NCI-H526 treated with DMSO at 0.1 percent for 48 hours (cell line): ENCODE data around the gene FRMD1.

Experiments used
- DNase-seq: peaks from one replicate; lab custom pipeline; 2025; lab: John Stamatoyannopoulos, UW

FRMD1 gene

DNA sequence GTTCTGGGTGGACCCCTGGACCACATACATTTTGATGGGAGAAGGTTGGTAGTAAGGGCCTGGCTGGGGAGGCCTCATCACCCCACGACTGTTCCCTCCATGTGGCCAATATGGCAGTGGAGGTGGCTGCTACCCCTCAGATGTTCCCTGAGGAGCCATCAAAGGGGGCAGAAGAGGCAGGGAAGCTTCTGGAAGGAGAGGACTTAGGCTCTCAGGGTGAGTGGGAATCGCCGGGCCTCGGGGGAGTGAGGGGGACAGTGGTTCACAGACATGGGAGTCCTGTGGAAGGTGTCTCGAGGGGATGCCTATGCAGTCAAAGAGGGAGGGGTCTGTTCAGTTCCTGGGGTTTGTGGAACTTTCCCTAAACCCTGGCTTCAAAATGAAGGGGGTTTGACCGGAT lies 32.9 kb upstream of the FRMD1 start:
- DNase-seq: no peak

DNA sequence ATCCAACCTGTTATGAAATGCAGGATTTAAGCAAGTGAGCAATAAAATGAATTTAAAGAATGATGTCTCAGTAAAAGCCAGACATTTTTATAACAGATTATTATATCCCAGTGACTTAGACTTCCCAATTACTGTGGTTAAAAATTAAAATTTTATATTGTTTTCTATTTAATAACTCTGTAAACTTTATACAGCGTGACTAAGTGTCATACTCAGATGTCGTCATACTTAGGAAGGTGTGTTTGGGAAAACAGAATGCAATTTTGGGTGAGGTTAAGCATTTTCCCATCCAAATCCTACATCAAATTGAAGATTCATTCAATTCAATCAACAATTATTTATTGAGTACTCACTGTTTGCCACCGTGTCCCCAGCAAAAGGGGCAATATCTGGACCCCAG lies 31.4 kb upstream of the FRMD1 start:
- DNase-seq: no peak

DNA sequence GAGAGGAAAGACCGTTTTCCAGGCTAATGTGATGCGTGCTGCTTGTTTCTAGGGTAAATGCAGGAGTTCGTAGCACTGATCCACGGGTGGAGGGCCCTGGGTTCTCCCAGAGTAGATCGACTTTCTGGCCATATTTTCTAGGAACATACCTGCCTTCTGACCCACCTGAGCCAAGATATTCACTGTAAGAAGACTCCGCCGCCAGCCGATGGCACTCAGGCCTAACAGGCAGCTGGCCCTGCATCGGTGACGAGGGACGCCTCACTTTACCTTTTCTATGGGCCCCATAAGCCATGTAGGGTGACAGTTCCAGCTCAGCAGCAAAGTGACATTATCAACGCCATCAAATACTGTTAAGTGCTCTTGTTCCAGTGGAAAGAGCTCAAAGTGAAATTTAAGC lies 30.2 kb upstream of the FRMD1 start:
- no peak for DNase-seq

DNA sequence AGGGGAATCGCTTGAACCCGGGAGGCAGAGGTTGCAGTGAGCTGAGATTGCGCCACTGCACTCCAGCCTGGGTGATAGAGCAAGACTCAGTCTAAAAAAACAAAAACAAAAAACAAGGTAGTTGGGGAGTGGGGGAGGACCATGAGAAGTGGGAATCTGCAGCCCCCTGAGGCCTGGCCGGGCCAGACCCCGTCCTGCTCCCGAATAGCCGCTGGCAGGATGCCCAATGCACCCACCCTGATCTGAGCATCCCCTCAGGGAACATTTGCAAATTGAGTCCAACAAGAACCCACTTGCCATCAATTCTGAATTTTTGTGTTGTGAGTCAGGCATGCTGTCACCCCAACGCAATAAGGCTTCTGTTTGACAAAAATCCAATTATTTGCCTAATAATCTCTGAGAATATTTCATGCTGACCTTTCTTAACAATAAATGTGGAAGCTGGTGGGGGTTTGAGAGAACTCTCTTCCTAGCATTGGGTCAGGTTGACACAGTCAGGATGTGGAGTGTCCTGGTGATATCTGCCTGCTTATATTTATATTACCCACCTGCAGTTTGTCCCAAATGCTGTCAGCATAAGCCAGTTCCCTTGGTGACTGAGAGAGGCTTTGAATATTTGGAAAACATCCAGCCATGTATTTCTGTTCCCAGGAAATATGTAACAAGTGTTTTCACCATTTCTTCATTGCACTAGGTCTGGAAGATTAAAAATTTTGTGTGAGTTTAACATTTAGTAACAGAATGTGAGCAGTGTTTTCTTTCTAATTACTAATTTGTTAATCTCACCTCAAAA lies 28.4 kb upstream of the FRMD1 start:
- DNase-seq: no peak

DNA sequence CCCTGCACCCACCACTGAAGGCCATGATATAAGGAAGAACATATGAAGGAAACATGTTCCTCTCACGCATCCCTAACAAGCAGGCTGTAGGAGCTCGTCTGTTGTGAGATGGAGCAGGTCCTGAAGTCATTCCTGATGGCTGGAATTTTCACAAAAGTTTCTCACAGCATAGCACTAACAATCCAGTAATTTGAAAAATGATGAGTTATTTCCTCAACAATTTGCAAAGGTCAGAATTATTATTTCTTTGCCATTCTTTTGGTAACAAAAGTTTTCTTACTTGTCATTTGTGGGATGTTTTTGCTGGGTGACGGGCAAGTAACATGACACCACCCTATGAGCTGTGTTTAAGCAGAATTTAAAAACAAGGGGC lies 27.6 kb upstream of the FRMD1 start:
- no peak for DNase-seq

DNA sequence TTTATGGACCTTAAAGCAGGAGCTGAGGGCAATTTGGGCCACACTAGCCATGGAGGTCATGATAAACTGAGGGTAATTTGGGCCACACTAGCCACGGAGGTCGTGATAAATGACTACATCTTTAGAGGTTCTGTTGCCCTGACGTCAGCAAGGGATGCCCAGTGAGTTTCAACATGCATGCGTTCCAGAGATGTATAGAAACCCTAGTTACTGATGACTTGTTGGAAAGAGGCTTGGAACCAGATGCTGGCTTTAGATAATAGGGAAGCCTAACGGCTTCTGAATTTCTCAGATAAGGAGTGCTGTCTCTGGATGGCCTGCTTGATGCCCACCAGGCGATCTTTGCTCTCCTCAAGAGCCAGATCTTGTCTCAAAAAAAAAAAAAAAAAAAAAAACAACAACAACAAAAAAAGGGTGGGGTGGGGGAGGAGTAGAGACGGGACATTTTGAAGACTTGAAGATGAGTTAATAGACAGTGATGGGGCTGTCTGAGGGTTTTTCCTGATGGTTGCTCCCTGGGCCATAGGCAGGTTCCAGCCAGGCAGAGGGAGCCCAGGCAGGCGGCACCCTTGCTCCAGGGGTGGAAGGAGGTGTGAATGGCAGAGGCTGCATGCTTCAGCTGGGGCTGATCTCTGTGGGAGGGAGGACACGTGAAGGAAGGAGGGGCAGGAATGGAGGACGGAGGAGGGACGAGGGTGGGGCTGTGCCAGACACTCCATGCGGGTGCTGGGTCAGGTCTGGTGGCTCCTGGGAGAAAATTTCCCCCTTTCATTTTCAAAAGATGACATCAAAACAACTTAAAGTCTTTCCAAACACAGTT lies 27.0 kb upstream of the FRMD1 start:
- no peak for DNase-seq

DNA sequence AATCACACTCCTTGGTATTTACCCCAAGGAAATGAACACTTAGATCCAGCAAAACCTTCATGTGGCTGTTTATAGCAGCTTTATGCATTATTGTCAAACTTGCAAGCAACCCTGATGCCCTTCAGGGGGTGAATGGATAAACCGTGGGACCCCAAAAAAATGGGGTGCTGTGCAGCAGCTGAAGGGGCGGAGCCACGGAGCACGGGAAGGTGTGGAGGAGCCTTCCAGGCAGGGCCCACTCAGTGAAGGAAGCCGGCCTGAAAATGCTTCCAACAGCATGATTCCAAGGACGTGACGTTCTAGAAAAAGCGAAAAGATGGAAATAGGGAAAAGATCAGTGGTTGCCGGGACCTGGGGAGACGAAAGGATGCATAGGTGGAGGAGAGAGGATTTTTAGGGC lies 25.6 kb upstream of the FRMD1 start:
- DNase-seq: no peak

DNA sequence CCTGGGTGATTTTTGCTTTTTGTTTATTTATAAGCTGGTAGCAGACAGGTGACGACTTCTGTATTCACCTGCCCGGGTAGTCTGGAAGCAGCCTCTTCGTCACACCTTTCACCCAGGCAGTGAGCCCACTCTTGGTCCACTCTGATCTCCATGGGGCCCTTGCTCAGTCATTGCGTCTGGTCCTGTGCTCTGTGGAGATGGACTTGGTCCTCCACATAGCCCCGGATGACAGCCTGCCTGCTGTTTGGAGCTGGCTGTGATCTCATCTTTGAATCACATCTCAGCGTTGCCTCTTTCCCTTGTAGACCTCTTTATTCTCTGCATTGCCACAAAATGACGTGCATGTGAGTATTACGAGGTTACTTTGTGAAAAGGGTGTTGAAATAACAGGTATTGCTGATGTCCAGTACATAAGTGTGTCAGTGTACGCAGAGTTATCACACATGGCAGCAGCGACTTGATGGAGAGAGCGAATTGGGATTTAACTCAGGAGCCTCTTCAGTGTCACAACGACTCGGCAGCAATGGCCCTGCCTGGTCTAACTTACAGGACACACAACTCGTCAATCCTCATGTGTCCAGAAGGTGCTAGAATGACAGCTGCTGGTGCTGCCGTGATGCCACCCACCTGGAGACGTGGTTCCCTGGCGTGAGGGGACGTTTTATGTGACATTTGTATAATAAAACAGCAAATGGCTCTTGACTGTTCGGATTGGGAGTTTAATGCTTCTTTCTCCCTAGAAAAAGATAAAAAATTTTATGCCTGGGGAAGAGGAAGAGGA lies 24.2 kb upstream of the FRMD1 start:
- no peak for DNase-seq

DNA sequence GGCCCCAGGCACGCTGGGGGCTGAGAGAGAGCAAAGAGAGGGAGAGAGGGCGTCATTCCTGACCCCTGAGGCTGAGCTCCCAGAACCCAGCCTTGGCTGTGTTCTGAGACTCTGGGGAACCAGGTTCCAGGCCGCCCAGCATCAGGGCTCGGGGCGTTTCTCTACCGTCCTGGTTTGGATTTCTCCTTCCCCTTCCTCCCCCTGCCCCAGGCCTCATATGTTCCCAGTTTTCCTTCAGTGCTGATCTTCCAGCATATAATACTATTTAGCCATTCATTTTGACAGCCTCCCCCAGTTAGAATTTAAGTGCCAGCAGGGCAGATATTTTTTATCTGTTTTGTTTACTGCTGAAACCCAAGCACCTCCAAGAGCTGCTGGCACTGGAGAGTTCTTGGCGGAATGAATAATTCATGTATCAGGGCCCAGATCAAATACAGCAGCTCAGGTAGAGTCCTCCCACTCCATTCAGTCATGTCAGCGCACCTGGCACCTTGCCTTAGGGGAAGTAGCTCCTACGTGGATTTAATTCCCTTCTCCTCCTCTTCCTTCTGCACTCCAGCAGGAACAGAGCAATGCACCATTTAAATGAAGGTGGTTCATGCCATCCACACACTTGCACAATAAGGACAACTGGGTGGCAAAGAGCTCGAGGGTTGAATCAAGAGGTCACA lies 23.4 kb upstream of the FRMD1 start:
- DNase-seq: peak; percentile 97

DNA sequence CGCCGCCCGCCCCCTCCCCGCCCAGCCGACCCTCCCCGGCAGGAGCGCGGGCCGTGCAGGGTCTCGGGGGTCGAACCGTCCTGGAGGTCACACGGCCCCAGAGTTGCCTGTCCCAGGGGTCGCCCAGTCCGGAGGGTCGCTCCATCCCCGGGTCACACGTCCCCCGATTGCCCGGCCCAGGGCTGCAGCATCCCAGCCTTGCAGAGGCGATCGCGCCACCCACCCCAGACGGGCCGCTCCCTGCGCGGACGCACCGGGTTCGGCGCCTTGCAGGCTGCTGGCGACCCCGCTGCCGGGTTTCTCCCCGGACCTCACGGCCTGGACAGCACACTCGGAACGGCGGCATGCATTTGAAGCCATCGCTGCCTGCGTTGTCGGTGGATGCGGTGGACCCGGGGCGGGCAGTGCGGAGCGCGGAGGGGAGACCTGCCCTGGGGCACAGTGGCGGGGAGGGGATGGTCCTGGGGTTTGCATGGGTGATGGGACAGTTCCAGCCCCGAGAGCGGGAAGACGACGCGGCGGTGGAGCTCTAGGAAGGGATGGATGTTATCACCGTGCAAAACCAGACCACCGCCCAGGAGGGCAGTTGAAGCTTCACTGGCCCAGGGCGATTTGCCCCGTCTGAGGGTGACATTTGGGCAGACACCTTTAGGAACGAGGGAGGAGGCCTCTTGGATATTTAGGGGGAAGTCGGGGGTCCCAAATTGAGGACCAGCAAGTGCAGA lies 22.7 kb upstream of the FRMD1 start:
- no peak for DNase-seq

DNA sequence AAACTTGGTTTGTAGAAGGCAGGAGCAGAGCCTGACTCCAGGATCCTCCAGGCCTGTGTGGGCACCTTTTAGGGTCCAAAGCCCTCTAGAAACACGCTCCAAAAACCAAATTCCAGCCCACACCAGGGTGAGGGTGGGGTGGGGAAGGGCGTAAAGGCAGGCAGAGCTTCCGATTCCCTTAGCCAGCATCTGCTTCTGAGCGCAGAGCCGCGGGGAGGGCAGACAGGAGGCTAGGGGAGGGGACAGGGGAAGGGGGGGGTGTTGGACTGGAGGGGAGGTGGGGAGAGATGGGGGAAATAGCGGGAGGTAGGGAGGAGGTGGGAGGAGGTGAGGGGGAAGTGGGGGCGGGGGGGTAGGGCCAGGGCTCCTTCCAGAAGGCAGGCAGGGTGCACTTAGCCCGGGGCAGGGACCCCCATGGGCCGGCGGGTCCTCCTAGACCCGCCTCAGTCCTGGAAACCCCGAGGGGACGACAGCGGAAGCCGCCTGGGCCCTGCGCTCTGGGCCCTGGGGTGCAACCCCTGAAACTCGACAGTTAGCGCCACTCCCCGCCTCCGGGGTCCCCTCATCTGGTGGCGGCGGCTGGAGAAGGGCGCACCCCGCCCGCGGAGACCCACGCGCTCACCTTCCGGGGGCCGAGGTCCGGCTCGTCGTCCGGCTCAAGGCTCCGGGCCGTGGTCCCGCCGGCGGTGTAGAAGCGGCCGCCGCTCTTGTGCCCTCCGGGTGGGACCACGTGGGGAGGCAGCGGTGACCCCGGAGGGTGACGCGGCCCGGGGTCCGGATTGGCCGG lies 22.0 kb upstream of the FRMD1 start:
- DNase-seq: no peak

DNA sequence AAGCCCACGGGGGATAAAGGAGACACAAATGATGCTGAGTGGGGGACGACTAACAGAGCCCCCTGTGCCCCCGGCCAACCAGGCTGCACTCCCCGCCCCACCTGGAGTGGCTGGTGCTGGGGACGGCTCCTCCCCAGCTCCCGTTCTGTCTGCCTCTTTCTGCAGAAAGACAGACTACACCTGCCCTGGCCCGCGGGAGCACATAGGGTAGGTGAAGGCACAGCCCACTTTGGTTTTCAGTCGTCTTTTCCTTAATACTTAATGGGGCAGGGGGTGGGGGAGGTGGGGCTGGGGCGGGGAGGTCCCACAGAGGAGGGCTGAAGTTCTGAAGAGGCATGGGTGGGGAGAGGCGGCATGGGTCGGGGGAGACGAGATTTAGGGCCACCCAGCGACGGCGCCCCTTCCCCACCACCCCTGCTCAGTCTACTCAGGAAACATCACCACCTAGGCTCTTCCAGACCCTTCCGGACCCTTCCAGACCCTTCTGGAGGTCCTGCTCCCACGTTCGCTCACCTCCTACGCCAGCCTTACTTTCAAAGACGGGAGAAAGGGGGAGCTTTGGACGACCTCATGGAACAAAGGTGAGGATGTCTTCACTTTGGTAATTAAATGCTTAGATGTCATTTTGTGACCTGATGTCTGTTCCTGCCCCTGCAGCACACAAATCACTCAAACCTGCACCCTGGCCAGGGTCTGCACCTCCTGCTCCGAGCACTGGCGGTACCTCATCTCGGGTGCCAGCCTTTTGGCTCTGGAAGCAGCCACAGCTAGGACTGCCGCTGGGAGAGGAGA lies 21.2 kb upstream of the FRMD1 start:
- no peak for DNase-seq

DNA sequence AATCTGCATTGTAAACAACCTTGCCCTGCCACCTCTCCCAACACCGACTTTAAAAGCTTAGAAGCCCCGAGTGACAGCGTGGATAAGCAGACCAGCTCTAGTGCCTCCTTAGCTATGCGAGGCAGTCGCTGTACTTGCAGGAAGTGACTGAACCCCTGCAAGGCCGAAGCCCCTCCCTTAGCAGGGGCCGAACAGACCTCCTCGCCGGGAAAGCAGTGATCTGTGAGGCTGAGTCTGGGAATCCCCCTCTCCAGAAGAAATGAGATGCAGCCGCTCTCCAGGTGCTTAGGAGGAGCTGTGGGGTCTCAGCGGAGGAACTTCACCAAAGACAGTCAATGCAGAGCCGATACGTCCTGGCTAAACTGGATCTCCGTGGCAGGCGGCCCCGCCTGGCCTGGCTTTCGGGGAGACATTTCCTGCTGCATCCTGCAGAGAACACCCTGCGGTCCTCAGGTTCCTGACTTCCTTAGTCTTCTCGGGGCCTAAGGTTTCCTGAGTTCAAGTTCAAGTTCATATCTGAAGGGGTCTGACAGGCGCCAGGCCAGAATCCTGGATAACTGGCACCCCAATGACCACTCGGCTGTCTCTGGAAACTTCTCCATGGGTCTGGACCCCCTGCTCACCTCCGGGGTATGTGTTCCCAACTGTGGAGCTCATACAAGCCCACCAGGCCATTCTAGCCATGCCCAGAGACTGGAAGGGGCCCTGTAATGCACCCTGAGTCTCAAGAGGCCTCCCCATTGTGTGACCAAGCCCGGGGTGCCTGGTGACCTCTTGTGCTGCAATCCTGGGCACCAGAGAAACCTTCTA lies 20.4 kb upstream of the FRMD1 start:
- no peak for DNase-seq

DNA sequence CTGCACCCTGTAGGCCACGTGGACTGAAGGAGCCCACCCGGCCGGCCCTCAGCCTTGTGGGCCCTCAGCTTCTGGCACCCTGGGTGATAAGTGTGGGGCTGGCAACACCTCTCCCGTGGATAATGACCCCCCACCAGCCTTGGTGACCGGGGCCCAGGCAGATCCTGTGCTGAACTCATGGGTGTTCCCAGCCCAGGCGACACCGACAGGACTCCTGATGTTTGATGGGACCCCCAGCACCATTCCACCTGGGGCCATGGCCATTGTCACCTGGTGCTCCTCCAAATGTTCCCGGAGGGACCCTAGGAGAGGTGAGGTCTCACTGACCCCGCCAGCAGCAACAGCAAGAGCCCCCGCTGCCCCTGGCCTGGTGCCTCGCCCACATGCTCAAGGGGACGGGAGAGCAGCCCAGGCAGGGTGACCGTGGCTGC lies 19.4 kb upstream of the FRMD1 start:
- no peak for DNase-seq

DNA sequence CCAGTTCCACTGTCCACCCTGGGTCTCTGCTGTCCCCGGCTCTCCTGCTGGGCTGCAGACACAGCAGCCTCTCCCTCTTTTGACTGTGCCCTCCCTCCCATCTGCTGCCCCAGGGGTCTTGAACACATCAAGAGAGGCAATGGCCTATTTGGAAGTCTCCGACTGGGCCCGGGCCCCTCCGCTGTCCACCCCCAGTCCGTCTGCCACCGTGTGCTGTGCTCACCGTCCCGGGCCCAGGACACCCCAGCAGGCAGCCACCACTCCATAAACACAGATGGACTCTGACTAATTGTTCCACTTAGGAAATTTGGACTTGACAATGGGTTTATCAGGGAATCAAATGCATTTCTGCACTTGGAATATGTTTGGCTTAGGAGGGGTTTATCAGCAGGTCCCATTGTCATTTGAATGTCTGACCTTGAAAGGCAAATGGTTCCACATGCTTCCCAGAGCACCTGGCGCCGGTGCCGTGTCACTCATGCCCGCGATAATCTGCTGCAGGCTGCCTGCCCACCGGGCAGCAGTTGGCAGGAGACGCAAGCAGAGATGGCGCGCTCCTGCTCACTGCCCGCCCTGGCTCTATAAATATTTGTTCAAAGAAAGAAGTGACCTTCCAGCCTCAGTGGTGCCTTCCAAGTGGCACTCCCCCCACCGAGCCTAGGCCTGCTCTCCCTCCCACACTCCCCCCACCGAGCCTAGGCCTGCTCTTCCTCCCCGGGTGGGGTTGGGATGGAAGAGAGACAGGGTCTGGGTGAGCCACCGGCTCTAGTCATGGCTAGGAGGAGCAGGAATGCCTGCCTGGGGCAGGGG lies 18.8 kb upstream of the FRMD1 start:
- DNase-seq: no peak

DNA sequence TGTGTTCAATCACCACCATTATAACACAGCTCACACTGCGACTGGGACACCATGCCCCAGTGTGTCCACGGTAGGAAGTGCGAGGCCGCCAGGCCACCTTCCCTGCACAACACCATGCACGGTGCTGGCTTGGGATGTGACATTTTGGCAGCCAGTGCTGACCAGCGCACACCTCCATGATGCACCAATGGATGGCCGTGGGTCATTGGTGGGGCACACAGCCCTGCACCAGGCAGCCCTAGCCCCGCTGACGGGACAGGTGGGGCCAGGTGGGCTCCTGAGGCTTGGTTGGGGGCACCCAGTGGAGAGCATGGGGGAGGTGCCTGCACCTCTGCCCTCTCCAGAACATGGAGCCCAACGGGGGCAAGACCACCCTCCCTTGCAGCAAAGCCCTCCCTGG lies 18.2 kb upstream of the FRMD1 start:
- no peak for DNase-seq

DNA sequence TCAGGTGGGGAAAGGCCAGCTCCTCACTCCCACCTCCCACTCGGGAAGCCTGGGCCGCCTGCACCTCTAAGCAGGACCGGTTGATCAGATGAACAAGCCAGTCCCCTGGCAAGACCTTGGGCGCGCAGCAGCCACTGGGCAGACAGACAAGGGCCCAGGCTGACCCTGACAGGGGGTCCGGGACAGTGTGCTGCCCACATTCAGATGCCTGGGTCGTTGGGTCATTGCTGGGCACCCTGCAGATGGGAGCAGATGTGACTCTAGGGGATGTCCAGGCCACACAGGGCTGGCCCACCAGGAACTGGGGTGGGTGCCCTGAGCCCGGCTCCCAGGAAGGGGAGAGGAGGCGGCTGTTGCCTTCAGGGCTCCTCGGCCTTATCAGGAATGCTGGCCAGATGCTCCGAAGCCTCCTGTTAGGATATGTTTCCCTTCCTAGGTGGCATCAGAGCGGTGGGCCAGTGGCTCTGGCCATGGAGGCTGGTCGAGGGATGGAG lies 17.3 kb upstream of the FRMD1 start:
- no peak for DNase-seq

DNA sequence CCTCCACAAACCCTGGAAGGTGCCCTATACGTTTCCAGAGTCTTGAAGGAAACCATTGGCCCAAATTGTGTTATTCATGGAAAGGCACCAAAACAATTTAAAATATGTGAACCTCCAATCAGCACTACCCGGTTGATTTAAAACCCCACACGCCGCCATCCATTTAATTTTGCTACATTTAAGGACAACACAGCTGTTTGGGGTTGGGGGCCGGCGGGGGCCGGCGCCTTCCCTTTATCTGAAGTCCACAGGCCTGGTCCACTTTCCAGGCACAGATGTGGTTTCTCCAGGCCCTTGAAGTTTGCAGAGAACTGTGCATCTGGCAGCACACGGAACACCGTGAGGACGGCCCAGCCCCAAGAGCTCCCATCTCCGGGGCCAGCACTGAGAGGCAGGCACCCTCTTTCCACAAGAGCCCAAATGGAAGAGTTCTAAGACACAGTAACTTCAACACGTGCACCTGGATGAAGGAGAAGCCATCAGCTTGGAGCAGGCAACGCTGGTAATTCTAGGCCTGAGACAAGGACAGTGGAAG lies 16.8 kb upstream of the FRMD1 start:
- DNase-seq: no peak
